Small intestine (tissue), 7 donors: ENCODE measurements around the gene PIP5K1A. TPM values are rescaled to one million over a fixed set of nuclear protein-coding genes. Genes with fewer than 3 reads are reported as not detected.

ENCODE experiments used
- DNase-seq, 2 donors: peaks; one replicate each; pipeline versions ENCODE4 v3.0.0 to v3.0.0-alpha.2; 2013
- FAIRE-seq: peaks from 2 replicates; lab custom pipeline; 2012; peaks lifted over from hg19 to GRCh38; lab: Jason Lieb, UNC
- H3K27ac ChIP-seq, 3 donors: one replicate each; pipeline ENCODE4 v1.5.1; 2013; ENCODE audit warnings: low read length in 2 of 3, mild to moderate bottlenecking in 2 of 3, control low read depth in 1 of 3, inconsistent platforms in 1 of 3, low read depth in 1 of 3, moderate library complexity in 1 of 3
- H3K27me3 ChIP-seq, 3 donors: one replicate each; pipeline ENCODE4 v1.6.1; 2013; ENCODE audit warnings: low read length in 3 of 3, inconsistent platforms in 1 of 3; ENCODE audit not compliant: control insufficient read depth in 3 of 3, insufficient read depth in 3 of 3
- H3K36me3 ChIP-seq, 3 donors: one replicate each; pipeline ENCODE4 v1.6.1; 2013; ENCODE audit warnings: low read length in 3 of 3, inconsistent platforms in 1 of 3, low read depth in 1 of 3, mild to moderate bottlenecking in 1 of 3, moderate library complexity in 1 of 3; ENCODE audit not compliant: control insufficient read depth in 3 of 3, insufficient read depth in 2 of 3
- H3K4me1 ChIP-seq, 3 donors: one replicate each; pipeline ENCODE4 v1.6.1; 2013; ENCODE audit warnings: low read length in 2 of 3, inconsistent platforms in 1 of 3, low read depth in 1 of 3, mild to moderate bottlenecking in 1 of 3, moderate library complexity in 1 of 3; ENCODE audit not compliant: control insufficient read depth in 3 of 3, insufficient read depth in 2 of 3
- H3K4me3 ChIP-seq, 3 donors: one replicate each; pipeline ENCODE4 v1.5.1; 2013; ENCODE audit warnings: low read length in 3 of 3, control low read depth in 1 of 3, inconsistent platforms in 1 of 3, low read depth in 1 of 3, mild to moderate bottlenecking in 1 of 3, moderate library complexity in 1 of 3
- H3K9me3 ChIP-seq, 2 donors: one replicate each; pipeline ENCODE4 v1.6.1; 2013; ENCODE audit warnings: low read depth in 1 of 2, low read length in 1 of 2; ENCODE audit not compliant: control insufficient read depth in 2 of 2, insufficient read depth in 1 of 2
- WGBS, 3 donors: extraction: QIAGEN DNeasy Blood & Tissue Kit; methylation state at CpG; one replicate each; pipeline ENCODE4 v1.1.7; 2013; 5-methylcytosine and 5-hydroxymethylcytosine counted together
- polyA plus RNA-seq, 4 donors: library from polyadenylated mRNA; stranded (reverse) in 3 of 4; unstranded in 1 of 4; fragments of 200-250 nt in 3 of 4; fragments of 120-200 nt in 1 of 4; gene quantifications; one replicate each; pipeline versions ENCODE4 v1.2.1 to v1.2.3, GENCODE V29; 2013
- donor health status: healthy with polysubstance abuse.
- donor health status: control.
- donor health status: control.
- donor health status: Bipolar disorder and iron deficiency.
- donor health status: healthy.

The PIP5K1A gene
- polyA plus RNA-seq, 4 donors, result 18.8 to 31.7 (median 31.4) TPM

- Histone ChIP-seq H3K4me3 (no peak overlapping the region), H3K36me3 (peaks cover 17 to 96% (median 38%) of the 10 kb centered on the region in 3 donors), H3K4me1 (no peaks in the 10 kb centered on the region), H3K27ac (no peak overlapping the region), H3K27me3 (no peaks in the 10 kb centered on the region), H3K9me3 (no peaks in the 10 kb centered on the region)
- 82 to 86% (median 86%) methylated on average over 13 of the region's 13 CpGs for WGBS, 3 donors
- FAIRE-seq, result no peak
- DNase-seq, result no peak
Observed at GRCh38 chr1:151292207-151293030, 94.1 kb downstream of the PIP5K1A start.

GRCh38 chr1:151293093-151293492 lies 94.7 kb downstream of the PIP5K1A start:
- Histone ChIP-seq H3K4me1 (no peaks in the 10 kb centered on the region), H3K27ac (no peak overlapping the region), H3K4me3 (no peak overlapping the region), H3K9me3 (no peaks in the 10 kb centered on the region), H3K27me3 (no peaks in the 10 kb centered on the region), H3K36me3 (peaks cover 21 to 93% (median 35%) of the 10 kb centered on the region in 3 donors)
- WGBS, 3 donors, result 84 to 87% (median 85%) methylated on average over 6 of the region's 6 CpGs
- DNase-seq, result no peak
- FAIRE-seq, result no peak

- DNase-seq, result no peak
- peaks cover 21 to 86% (median 34%) of the 10 kb centered on the region in 3 donors for H3K36me3 ChIP-seq
- 90 to 98% (median 96%) methylated on average over 2 of the region's 2 CpGs for WGBS, 3 donors
Observed at GRCh38 chr1:151294742-151295462, 96.5 kb downstream of the PIP5K1A start.

More at GRCh38 chr1:151294742-151295462, 96.5 kb downstream of the PIP5K1A start:
- no peak overlapping the region for H3K4me3 ChIP-seq
- no peaks in the 10 kb centered on the region for H3K27me3 ChIP-seq
- no peak for FAIRE-seq
- H3K4me1 ChIP-seq, result no peaks in the 10 kb centered on the region
- no peaks in the 10 kb centered on the region for H3K9me3 ChIP-seq
- H3K27ac ChIP-seq, result no peak overlapping the region

Other genes starting within 250 kb of the PIP5K1A start
- gene CERS2, start 223.7 kb upstream of the PIP5K1A start, polyA plus RNA-seq, result 100 to 1,000 TPM; 111 to 366 (median 193) TPM
- 1 to 10 TPM in 1 of 4 donors, under 1 TPM in 2, not detected in 1; 0.43 to 5.8 (median 0.89) TPM for gene ANXA9, start 216.3 kb upstream of the PIP5K1A start, polyA plus RNA-seq
- gene MINDY1, start 191.7 kb upstream of the PIP5K1A start, polyA plus RNA-seq, result 10 to 100 TPM in 3 of 4 donors, 1 to 10 TPM in 1; 9.5 to 24.0 (median 16.8) TPM
- 10 to 100 TPM; 15.1 to 31.6 (median 15.6) TPM for gene PRUNE1, start 190.1 kb upstream of the PIP5K1A start, polyA plus RNA-seq
- under 1 TPM; 0.27 to 0.89 (median 0.62) TPM for gene BNIPL, start 162.0 kb upstream of the PIP5K1A start, polyA plus RNA-seq
- 1 to 10 TPM in 3 of 4 donors, under 1 TPM in 1; 0.67 to 7.3 (median 3.7) TPM for gene C1orf56, start 150.8 kb upstream of the PIP5K1A start, polyA plus RNA-seq
- 10 to 100 TPM; 22.8 to 46.6 (median 32.4) TPM for gene CDC42SE1, start 138.9 kb upstream of the PIP5K1A start, polyA plus RNA-seq
- gene MLLT11, start 138.2 kb upstream of the PIP5K1A start, polyA plus RNA-seq, result 1 to 10 TPM in 2 of 4 donors, under 1 TPM in 2; 0.22 to 5.5 (median 2.4) TPM
- gene GABPB2, start 127.8 kb upstream of the PIP5K1A start, polyA plus RNA-seq, result 10 to 100 TPM in 1 of 4 donors, 1 to 10 TPM in 3; 1.1 to 12.6 (median 5.0) TPM
- gene SEMA6C, start 51.9 kb upstream of the PIP5K1A start, polyA plus RNA-seq, result 100 to 1,000 TPM in 1 of 4 donors, 10 to 100 TPM in 2, 1 to 10 TPM in 1; 8.7 to 140 (median 46.9) TPM
- gene TNFAIP8L2, start 41.9 kb upstream of the PIP5K1A start, polyA plus RNA-seq, result 10 to 100 TPM in 1 of 4 donors, 1 to 10 TPM in 3; 1.6 to 16.2 (median 4.8) TPM
- 1 to 10 TPM; 3.2 to 9.9 (median 6.2) TPM for gene LYSMD1, start 32.6 kb upstream of the PIP5K1A start, polyA plus RNA-seq
- gene SCNM1, start 32.4 kb upstream of the PIP5K1A start, polyA plus RNA-seq, result 10 to 100 TPM; 35.4 to 69.6 (median 47.4) TPM
- 1 to 10 TPM in 1 of 4 donors, under 1 TPM in 2, not detected in 1; 0.19 to 1.9 (median 0.38) TPM for gene TMOD4, start 22.6 kb upstream of the PIP5K1A start, polyA plus RNA-seq
- 10 to 100 TPM; 27.3 to 40.1 (median 32.0) TPM for gene VPS72, start 8.4 kb upstream of the PIP5K1A start, polyA plus RNA-seq
- 100 to 1,000 TPM; 112 to 182 (median 153) TPM for gene PSMD4, start 56.2 kb downstream of the PIP5K1A start, polyA plus RNA-seq
- gene ZNF687, start 83.7 kb downstream of the PIP5K1A start, polyA plus RNA-seq, result 10 to 100 TPM; 12.2 to 24.0 (median 12.9) TPM
- 10 to 100 TPM; 30.3 to 52.5 (median 33.8) TPM for gene PI4KB, start 128.9 kb downstream of the PIP5K1A start, polyA plus RNA-seq
- 10 to 100 TPM; 12.4 to 36.8 (median 25.8) TPM for gene RFX5, start 148.7 kb downstream of the PIP5K1A start, polyA plus RNA-seq
- 100 to 1,000 TPM in 2 of 4 donors, 10 to 100 TPM in 2; 83.7 to 302 (median 132) TPM for gene SELENBP1, start 174.2 kb downstream of the PIP5K1A start, polyA plus RNA-seq
- gene PSMB4, start 201.0 kb downstream of the PIP5K1A start, polyA plus RNA-seq, result 100 to 1,000 TPM; 230 to 434 (median 365) TPM